ENCODE measurements around the gene CTAG2. TPM values are rescaled to one million over a fixed set of nuclear protein-coding genes. Genes with fewer than 3 reads are reported as not detected.

CTAG2 gene
- not detected for total RNA-seq

DNA sequence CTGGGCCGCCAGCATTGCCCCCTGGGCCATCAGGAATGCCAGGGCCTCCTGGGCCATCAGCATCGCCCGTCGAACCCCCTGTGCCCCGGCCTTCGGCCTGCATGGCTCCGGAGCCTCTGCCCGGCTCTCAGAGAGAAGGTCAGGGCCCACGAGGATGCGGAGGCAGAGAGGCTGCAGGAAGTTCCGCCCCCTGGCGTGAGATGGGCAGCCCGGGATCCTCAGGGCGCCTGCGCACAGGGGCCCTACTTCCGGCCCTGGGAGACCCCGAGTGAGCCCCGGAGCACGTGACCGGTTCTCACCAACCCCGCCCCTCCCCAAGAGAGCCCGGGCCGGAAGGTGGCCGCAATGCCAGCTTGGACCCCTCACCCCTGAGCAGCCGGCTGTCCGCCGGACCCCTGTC is at the start of gene CTAG2:
Gene CTAG2 (minus strand): TSS at position 167 of the 400 bp plus-strand sequence. CDS start 64 bp downstream, at position 103.

DNA sequence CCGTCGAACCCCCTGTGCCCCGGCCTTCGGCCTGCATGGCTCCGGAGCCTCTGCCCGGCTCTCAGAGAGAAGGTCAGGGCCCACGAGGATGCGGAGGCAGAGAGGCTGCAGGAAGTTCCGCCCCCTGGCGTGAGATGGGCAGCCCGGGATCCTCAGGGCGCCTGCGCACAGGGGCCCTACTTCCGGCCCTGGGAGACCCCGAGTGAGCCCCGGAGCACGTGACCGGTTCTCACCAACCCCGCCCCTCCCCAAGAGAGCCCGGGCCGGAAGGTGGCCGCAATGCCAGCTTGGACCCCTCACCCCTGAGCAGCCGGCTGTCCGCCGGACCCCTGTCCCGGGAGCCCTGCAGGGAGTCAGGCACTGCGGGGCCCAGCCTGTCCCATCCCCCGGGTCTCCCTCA is 34.2 kb downstream of the CTAG2 start, which contains the start of gene CTAG1B:
Gene CTAG1B (minus strand): TSS at position 101 of the 400 bp plus-strand sequence. CDS start 64 bp downstream, at position 37.

Small RNA genes lying within 50 kb of the gene (small RNA-seq; reads per million reads assigned to genes)
- gene AC244090.1 (ENCODE audit: low replicate concordance) (not detected), gene AC244107.2 (ENCODE audit: low replicate concordance) (not detected)

Other genes starting within 250 kb of the CTAG2 start
- gene DNASE1L1, start 244.3 kb downstream of the CTAG2 start, total RNA-seq, result 27.1 TPM
- gene TAFAZZIN, start 242.0 kb downstream of the CTAG2 start, total RNA-seq, result 35.7 TPM
- gene ATP6AP1, start 224.9 kb downstream of the CTAG2 start, total RNA-seq, result 106 TPM
- gene GDI1, start 216.4 kb downstream of the CTAG2 start, total RNA-seq, result 103 TPM
- gene FAM50A, start 209.4 kb downstream of the CTAG2 start, total RNA-seq, result 26.0 TPM
- gene PLXNA3, start 195.3 kb downstream of the CTAG2 start, total RNA-seq, result 28.7 TPM
- 11.6 TPM for gene LAGE3, start 174.3 kb downstream of the CTAG2 start, total RNA-seq
- gene UBL4A, start 167.0 kb downstream of the CTAG2 start, total RNA-seq, result 31.4 TPM
- gene SLC10A3, start 162.9 kb downstream of the CTAG2 start, total RNA-seq, result 17.9 TPM
- 23.9 TPM for gene FAM3A, start 137.3 kb downstream of the CTAG2 start, total RNA-seq
- 31.3 TPM for gene G6PD, start 106.7 kb downstream of the CTAG2 start, total RNA-seq
- gene IKBKG, start 106.0 kb downstream of the CTAG2 start, total RNA-seq, result 14.5 TPM
- gene CTAG1A, start 68.4 kb downstream of the CTAG2 start, total RNA-seq, result not detected
- not detected for gene CTAG1B, start 34.3 kb downstream of the CTAG2 start, total RNA-seq
- gene GAB3, start 97.5 kb upstream of the CTAG2 start, total RNA-seq, result 5.3 TPM
- gene DKC1, start 109.3 kb upstream of the CTAG2 start, total RNA-seq, result 20.8 TPM
- gene MPP1, start 151.9 kb upstream of the CTAG2 start, total RNA-seq, result 53.7 TPM
- gene SMIM9, start 181.1 kb upstream of the CTAG2 start, total RNA-seq, result not detected
- 8.2 TPM for gene F8A1, start 232.8 kb upstream of the CTAG2 start, total RNA-seq

Data from metanephros (tissue), 2 donors.